H9 (cell line): ENCODE results near the gene KAZN. TPM values are rescaled to one million over a fixed set of nuclear protein-coding genes. Genes with fewer than 3 reads are reported as not detected.

Experiments used
- DNase-seq: peaks from one replicate; pipeline ENCODE4 v3.0.0-alpha.2; 2017
- H2AFZ ChIP-seq: one replicate; pipeline ENCODE4 v1.6.1; 2013; ENCODE audit warnings: mild to moderate bottlenecking, low read length, control low read depth, moderate library complexity
- H2AK5ac ChIP-seq: 2 replicates; pipeline ENCODE4 v1.6.1; 2013; ENCODE audit warnings: low read length, control low read depth, mixed read lengths; ENCODE audit not compliant: insufficient read length
- H2BK120ac ChIP-seq: one replicate; pipeline ENCODE4 v1.6.1; 2013; ENCODE audit warnings: low read depth, mild to moderate bottlenecking, low read length, control low read depth, inconsistent platforms; ENCODE audit not compliant: poor library complexity, severe bottlenecking
- H2BK12ac ChIP-seq: 2 replicates; pipeline ENCODE4 v1.6.1; 2013; ENCODE audit warnings: low read length, control low read depth, mixed read lengths, low read depth; ENCODE audit not compliant: insufficient read length
- H2BK15ac ChIP-seq: 2 replicates; pipeline ENCODE4 v1.6.1; 2013; ENCODE audit warnings: low read depth, low read length, control low read depth
- H2BK20ac ChIP-seq: one replicate; pipeline ENCODE4 v1.6.1; 2013; ENCODE audit warnings: low read depth, mild to moderate bottlenecking, low read length, control low read depth, inconsistent platforms; ENCODE audit not compliant: poor library complexity, severe bottlenecking
- H2BK5ac ChIP-seq: 2 replicates; pipeline ENCODE4 v1.6.1; 2013; ENCODE audit warnings: low read length, control low read depth, mixed read lengths; ENCODE audit not compliant: insufficient read length
- H3K14ac ChIP-seq: 2 replicates; pipeline ENCODE4 v1.6.1; 2013; ENCODE audit warnings: low read length, control low read depth; ENCODE audit not compliant: insufficient read depth
- H3K18ac ChIP-seq: 2 replicates; pipeline ENCODE4 v1.6.1; 2013; ENCODE audit warnings: low read depth, mild to moderate bottlenecking, mixed read lengths, low read length, control low read depth; ENCODE audit not compliant: insufficient read length
- H3K23ac ChIP-seq: 2 replicates; pipeline ENCODE4 v1.6.1; 2013; ENCODE audit warnings: low read length, control low read depth, mixed read lengths, low read depth; ENCODE audit not compliant: insufficient read length
- H3K23me2 ChIP-seq: 2 replicates; pipeline ENCODE4 v1.6.1; 2013; ENCODE audit warnings: low read depth, mild to moderate bottlenecking, mixed read lengths, low read length, control low read depth; ENCODE audit not compliant: insufficient read length, poor library complexity, severe bottlenecking
- H3K27ac ChIP-seq: 2 replicates; pipeline ENCODE4 v1.5.1; 2013; ENCODE audit warnings: low read length, control low read depth, mixed read lengths, low read depth; ENCODE audit not compliant: insufficient read length
- H3K27me3 ChIP-seq: 2 replicates; pipeline ENCODE4 v1.6.1; 2013; ENCODE audit warnings: low read length, control low read depth, inconsistent platforms; ENCODE audit not compliant: insufficient read depth
- H3K4ac ChIP-seq: 2 replicates; pipeline ENCODE4 v1.6.1; 2013; ENCODE audit warnings: low read depth, mild to moderate bottlenecking, control low read depth, inconsistent platforms, low read length, moderate library complexity
- H3K4me1 ChIP-seq: 2 replicates; pipeline ENCODE4 v1.6.1; 2013; ENCODE audit warnings: low read length, control low read depth, inconsistent platforms; ENCODE audit not compliant: insufficient read depth
- H3K4me2 ChIP-seq: 2 replicates; pipeline ENCODE4 v1.6.1; 2013; ENCODE audit warnings: low read length, control low read depth, mixed read lengths; ENCODE audit not compliant: insufficient read length, insufficient read depth
- H3K56ac ChIP-seq: 2 replicates; pipeline ENCODE4 v1.6.1; 2013; ENCODE audit warnings: low read depth, mild to moderate bottlenecking, mixed read lengths, low read length, control low read depth; ENCODE audit not compliant: insufficient read length
- H3K79me1 ChIP-seq: 2 replicates; pipeline ENCODE4 v1.6.1; 2013; ENCODE audit warnings: low read depth, mild to moderate bottlenecking, moderate library complexity, low read length, control low read depth, inconsistent platforms; ENCODE audit not compliant: insufficient read depth, poor library complexity, severe bottlenecking
- H3K79me2 ChIP-seq: 2 replicates; pipeline ENCODE4 v1.6.1; 2013; ENCODE audit warnings: low read length, control low read depth, inconsistent platforms; ENCODE audit not compliant: insufficient read depth
- H3K9ac ChIP-seq: 2 replicates; pipeline ENCODE4 v1.6.1; 2013; ENCODE audit warnings: low read length, control low read depth, mixed read lengths; ENCODE audit not compliant: insufficient read length; ENCODE audit errors: extremely low read depth
- H3K9me3 ChIP-seq: one replicate; pipeline ENCODE4 v1.6.1; 2013; ENCODE audit warnings: low read depth, low read length, inconsistent platforms; ENCODE audit not compliant: control insufficient read depth
- H3T11ph ChIP-seq: one replicate; pipeline ENCODE4 v1.6.1; 2013; ENCODE audit warnings: mild to moderate bottlenecking, low read length, control low read depth, inconsistent platforms
- H4K20me1 ChIP-seq: one replicate; pipeline ENCODE4 v1.6.1; 2013; ENCODE audit not compliant: control insufficient read depth, insufficient read length, insufficient read depth
- H4K5ac ChIP-seq: 2 replicates; pipeline ENCODE4 v1.6.1; 2013; ENCODE audit warnings: low read depth, mild to moderate bottlenecking, mixed read lengths, low read length, control low read depth; ENCODE audit not compliant: insufficient read length
- H4K8ac ChIP-seq: replicated peaks from 2 replicates; pipeline ENCODE4 v1.6.1; 2013; ENCODE audit warnings: low read length, control low read depth, mixed read lengths, low read depth; ENCODE audit not compliant: insufficient read length
- H4K91ac ChIP-seq: 2 replicates; pipeline ENCODE4 v1.6.1; 2013; ENCODE audit warnings: low read depth, mild to moderate bottlenecking, moderate library complexity, mixed read lengths, low read length, control low read depth; ENCODE audit not compliant: insufficient read length
- H3K27ac Mint-ChIP-seq, 3 experiments: 2 replicates in 2 of 3; 3 replicates in 1 of 3; pipeline ENCODE4 v1.8.0; 2020 to 2021; ENCODE audit warnings: mixed read lengths in 3 of 3, mild to moderate bottlenecking in 1 of 3, moderate library complexity in 1 of 3
- H3K27me3 Mint-ChIP-seq: 2 replicates; pipeline ENCODE4 v1.8.0; 2021; ENCODE audit warnings: low read depth, mild to moderate bottlenecking, moderate library complexity, mixed read lengths
- H3K36me3 Mint-ChIP-seq, 3 experiments: 2 replicates in 2 of 3; 3 replicates in 1 of 3; pipeline ENCODE4 v1.8.0; 2020 to 2021; ENCODE audit warnings: low read depth in 3 of 3, mixed read lengths in 3 of 3; ENCODE audit not compliant: insufficient read depth in 1 of 3
- H3K4me1 Mint-ChIP-seq, 2 experiments: 2 replicates each; pipeline ENCODE4 v1.8.0; 2020; ENCODE audit warnings: mixed read lengths in 2 of 2
- H3K4me3 Mint-ChIP-seq, 2 experiments: 2 replicates in 1 of 2; 3 replicates in 1 of 2; pipeline ENCODE4 v1.8.0; 2020 to 2021; ENCODE audit warnings: mild to moderate bottlenecking in 2 of 2, mixed read lengths in 2 of 2, moderate library complexity in 1 of 2
- H3K9me3 Mint-ChIP-seq, 2 experiments: 2 replicates in 1 of 2; 3 replicates in 1 of 2; pipeline ENCODE4 v1.8.0; 2020; ENCODE audit warnings: mild to moderate bottlenecking in 2 of 2, mixed read lengths in 2 of 2, moderate library complexity in 1 of 2
- WGBS: extraction: QIAGEN DNeasy Blood & Tissue Kit; methylation state at CpG from one replicate; pipeline ENCODE4 v1.1.7; 2013; ENCODE audit warnings: missing lambda C conversion rate, low lambda C conversion rate, mixed read lengths; ENCODE audit not compliant: insufficient read length; ENCODE audit errors: extremely low coverage; 5-methylcytosine and 5-hydroxymethylcytosine counted together
- total RNA-seq: library from RNA; stranded (reverse); gene quantifications from 2 replicates; pipeline ENCODE4 v1.2.1, GENCODE V29; 2021
- TF ChIP-seq, protein P1 (sequence below): fragments of 200-600 bp; sonication (generic); conservative IDR thresholded peaks from 3 replicates; pipeline ENCODE4 v1.8.0; 2021; ENCODE audit warnings: antibody characterized with exemption, mild to moderate bottlenecking

KAZN gene
- total RNA-seq, 1 experiment from 2014 or later: 7.6 TPM

DNA sequence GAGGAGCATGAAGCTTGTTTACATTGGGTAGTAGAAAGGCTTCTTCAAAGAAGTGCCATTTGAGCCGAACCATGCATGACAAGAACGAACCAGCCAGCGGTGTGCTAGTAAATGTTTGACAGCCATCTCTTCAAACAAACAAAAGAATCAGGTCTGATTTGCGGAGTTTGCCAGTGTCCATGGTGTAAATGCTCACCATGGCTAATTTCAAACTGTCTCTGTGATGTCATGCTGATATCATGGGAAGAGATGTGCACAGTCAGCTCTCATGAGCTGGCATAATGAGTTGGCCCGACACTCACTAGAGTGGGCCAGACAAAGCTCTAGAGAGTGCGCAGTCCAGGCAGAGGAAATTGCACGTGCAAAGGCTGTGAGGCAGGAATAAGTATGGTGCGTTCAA is 101.1 kb downstream of the KAZN start:
- Histone ChIP-seq H2BK20ac (no peak overlapping the region), H3K27me3 (no peaks in the 10 kb centered on the region), H4K91ac (no peak overlapping the region), H3K4me2 (no peak overlapping the region), H4K20me1 (no peaks in the 10 kb centered on the region), H3K79me1 (no peaks in the 10 kb centered on the region), H3T11ph (no peak overlapping the region), H3K79me2 (0 out of 2 replicates have a peak, but pooled peaks cover 1% of the 10 kb centered on the region), H3K18ac (no peak overlapping the region), H2BK120ac (no peak overlapping the region), H3K4me1 (0 out of 2 replicates have a peak, but pooled peaks cover 3% of the 10 kb centered on the region), H2AK5ac (no peak overlapping the region), H3K14ac (no peak overlapping the region), H3K4ac (no peak overlapping the region), H2BK5ac (no peak overlapping the region), H3K23ac (no peak overlapping the region), H2AFZ (no peak overlapping the region), H2BK12ac (no peak overlapping the region), H4K5ac (no peak overlapping the region), H3K56ac (no peak overlapping the region), H3K9me3 (no peaks in the 10 kb centered on the region), H3K27ac (no peak overlapping the region), H4K8ac (no peak overlapping the region), H2BK15ac (no peak overlapping the region), H3K9ac (no peak overlapping the region), H3K23me2 (no peaks in the 10 kb centered on the region)
- WGBS: no CpG with 5 or more reads among the region's 8 CpGs
- H3K9me3 Mint-ChIP-seq: no peaks in the 10 kb centered on the region; a peak in 2 of 5 replicates
- H3K4me3 Mint-ChIP-seq: no peak overlapping the region
- no peak overlapping the region for H3K27ac Mint-ChIP-seq
- H3K27me3 Mint-ChIP-seq: no peaks in the 10 kb centered on the region; the same call in none of the 2 replicates
- DNase-seq: no peak
- H3K4me1 Mint-ChIP-seq: peaks cover 14 to 17% of the 10 kb centered on the region in 2 experiments; a peak in 3 of 4 replicates
- no peaks in the 10 kb centered on the region for H3K36me3 Mint-ChIP-seq
- TF ChIP-seq, protein P1, sequence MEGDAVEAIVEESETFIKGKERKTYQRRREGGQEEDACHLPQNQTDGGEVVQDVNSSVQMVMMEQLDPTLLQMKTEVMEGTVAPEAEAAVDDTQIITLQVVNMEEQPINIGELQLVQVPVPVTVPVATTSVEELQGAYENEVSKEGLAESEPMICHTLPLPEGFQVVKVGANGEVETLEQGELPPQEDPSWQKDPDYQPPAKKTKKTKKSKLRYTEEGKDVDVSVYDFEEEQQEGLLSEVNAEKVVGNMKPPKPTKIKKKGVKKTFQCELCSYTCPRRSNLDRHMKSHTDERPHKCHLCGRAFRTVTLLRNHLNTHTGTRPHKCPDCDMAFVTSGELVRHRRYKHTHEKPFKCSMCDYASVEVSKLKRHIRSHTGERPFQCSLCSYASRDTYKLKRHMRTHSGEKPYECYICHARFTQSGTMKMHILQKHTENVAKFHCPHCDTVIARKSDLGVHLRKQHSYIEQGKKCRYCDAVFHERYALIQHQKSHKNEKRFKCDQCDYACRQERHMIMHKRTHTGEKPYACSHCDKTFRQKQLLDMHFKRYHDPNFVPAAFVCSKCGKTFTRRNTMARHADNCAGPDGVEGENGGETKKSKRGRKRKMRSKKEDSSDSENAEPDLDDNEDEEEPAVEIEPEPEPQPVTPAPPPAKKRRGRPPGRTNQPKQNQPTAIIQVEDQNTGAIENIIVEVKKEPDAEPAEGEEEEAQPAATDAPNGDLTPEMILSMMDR: no peak
